GM18519 (cell line): ENCODE data around the gene SH2D6.
"Not testable (repeated sequence)": the region's sequence is repeated elsewhere in the genome, so short reads cannot be mapped to it uniquely, and the experiment has no call there.

Experiments used
- ATAC-seq: cut with Tn5 transposase; IDR thresholded peaks from one replicate; pipeline ENCODE4 v1.9.1; 2021; ENCODE audit warnings: mild to moderate bottlenecking, moderate library complexity; ENCODE audit not compliant: unreplicated experiment, low FRiP score

Gene SH2D6

DNA sequence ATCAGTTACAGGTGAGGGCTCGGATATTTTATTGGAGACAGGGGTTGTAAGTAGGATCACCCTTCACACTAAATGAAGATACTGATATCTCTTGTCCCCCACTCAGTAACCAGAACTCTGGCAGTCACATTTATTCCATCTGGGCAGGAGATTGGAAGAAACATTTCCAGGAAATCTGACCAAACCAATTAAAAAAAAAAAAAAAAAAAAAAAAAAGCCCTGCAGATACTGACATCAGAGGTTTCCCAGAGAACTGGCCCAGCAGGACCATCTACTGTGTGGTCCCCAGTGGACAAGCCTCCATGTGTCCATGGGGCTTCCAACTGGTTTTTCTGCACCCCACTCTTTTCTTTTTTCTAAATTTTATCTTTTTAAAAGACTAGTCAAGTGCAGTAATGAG, 41.3 kb downstream of the SH2D6 start:
- ATAC-seq: no peak

DNA sequence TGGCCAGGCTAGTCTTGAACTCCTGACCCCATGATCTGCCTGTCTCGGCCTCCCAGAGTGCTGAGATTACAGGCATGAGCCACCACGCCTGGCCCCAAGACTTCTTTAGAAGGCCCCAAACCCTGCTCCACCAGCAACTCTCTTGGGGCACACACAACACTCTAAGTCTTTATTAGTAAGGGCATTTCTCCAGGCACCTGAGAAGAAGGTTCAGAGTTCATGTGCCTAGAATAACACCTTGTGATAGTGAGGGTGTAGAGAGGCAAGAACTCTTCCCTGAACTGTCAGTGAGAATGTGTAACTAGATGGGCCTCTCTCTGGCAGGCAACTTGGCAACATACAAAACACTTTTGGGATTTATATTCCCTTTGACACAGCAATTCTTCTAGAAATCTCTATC, 43.8 kb downstream of the SH2D6 start:
- no peak for ATAC-seq

DNA sequence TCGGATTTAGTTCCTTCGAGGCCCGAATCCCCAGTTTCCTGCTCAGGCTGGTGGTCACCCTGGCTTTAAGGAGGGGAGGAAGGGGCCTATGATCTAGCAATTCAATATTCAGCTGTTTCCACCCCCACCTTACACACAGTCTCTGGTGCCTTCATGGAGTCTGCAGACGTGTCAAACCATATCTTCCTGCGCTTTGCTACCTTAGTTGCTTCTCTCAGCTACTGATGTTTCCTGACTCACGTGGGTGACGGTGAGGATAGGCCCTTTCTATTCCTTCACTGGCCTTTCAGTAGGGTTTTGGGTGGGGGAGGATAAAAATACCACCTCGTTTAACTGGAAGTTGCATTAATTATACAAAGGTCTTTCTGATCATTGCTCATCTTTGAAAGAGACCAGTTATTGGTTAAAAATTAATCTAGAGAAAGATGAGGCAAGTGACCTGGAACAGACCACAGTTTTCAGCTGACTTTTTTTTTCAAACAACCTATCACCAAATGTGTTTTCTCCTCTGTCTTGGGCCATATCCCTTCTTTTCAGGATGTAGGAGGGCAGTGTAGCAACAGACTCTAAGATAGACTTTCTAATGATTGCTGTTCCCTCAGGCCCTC, 49.7 kb downstream of the SH2D6 start:
- ATAC-seq: no peak

DNA sequence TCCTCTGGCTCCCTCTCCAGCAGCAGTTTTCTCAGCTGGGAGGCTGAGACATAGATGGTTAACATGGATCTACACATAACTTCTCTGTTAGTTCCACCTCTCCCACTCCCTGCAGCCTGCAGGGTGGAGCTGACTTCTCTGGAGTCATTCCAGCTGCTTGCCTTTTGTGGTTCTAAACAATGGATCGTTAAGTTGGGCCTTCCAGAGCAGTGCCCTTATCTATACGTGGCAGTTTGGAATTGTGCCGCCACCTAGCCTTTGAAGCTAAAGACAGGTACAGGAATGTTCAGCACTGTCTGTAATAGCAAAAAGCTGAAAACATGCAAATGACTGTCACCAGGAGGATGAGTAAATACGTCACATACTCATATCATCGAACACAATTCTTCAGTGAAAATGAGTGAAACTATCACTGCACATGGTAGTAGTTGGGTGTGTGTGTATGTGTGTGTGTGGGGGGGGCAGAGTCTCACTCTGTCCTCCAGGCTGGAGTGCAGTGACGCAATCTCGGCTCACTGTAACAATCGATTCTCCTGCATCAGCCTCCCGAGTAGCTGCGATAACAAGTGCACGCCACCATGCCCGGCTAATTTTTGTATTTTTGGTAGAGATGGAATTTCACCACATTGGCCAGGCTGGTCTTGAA, 50.3 kb downstream of the SH2D6 start:
- ATAC-seq: no peak

DNA sequence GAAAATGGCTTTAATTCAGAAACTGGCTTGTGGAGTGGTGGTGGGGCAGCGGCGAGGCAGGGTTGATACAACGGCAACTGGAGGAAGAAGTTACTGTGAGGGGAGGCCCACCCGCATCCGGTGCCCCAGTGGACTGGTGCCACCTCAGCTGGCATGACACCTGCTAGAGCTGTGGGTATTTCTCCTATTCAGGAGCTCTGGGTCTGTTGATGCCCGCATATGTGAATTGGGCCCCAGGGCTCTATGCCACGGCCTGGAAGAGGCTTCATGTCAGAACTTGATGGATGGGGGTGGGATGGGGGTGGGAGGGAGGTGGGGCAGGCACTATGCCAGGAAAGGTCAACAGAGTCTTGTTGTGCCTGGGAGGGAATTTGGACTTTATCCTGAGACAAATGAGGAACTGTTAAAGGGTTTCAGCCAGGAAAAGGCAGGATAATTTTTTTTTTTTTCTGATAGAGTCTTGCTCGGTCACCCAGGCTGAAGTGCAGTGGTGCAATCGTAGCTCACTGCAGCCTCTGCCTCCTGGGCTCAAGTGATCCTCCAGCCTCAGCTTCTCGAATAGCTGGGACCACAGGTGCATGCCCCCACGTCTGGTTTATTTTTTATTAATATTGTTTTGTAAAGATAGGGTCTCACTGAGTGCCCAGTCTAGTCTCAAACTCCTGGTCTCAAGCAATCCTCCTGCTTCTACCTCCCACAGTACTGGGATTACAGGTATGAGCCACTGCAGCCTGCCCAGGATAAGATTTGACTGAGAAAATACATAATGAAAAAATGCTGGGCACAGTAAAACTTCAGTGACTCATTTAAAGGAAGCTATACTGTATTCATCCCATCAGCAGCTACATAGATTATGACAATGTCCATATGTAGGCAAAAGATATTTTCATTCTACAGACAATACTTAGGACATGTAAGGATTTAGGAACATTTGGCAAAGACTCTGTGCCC, 52.6 kb downstream of the SH2D6 start:
- no peak for ATAC-seq

DNA sequence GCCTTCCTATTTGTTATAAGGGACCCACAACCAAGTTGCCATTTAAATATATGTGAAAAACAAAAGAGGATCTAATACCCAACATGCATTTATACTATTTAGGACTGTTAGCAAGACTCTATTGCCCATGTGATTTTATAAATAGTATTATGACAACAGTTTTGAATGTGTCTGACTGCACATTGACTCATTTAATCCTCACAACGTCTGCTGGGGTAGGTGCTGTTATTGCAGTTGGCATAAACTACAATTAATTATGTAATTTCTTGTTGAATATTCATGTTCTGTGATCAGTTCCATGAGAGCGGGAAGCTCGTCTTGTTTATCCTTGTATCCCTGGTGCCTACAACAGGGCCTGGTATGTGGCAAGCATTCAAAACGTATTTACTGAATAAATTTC, 53.7 kb downstream of the SH2D6 start:
- ATAC-seq: no peak

DNA sequence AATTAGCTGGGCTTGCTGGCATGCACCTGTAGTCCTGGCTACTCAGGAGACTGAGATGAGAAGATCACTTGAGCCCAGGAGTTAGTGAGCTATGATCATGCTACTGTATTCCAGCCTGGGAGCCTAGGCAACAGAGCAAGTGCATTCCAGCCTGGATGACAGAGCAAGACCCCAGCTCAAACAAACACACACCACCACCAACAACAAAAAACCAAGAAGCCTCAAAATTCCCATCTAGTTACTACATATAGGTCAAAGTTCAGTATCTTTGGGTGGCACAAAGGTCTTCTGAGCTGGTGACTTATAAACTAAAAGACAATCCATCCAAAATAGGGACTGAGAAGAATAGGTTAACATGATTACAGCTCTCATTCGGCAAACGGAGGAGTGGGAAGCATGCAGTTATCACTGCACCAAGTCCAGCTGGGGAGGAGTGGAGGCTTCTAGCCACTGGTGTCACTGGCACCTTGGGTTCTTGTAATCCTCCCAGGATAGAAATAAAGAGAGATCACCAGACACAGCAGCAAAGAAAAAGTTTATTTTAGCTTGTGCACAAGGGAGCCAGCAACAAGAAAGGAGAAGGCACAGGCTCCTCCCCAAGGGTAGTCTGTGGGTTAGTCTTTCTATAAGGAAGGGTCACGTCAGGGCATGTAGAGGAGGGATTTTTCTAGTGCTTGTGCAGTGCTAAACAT, 57.4 kb downstream of the SH2D6 start:
- no peak for ATAC-seq

DNA sequence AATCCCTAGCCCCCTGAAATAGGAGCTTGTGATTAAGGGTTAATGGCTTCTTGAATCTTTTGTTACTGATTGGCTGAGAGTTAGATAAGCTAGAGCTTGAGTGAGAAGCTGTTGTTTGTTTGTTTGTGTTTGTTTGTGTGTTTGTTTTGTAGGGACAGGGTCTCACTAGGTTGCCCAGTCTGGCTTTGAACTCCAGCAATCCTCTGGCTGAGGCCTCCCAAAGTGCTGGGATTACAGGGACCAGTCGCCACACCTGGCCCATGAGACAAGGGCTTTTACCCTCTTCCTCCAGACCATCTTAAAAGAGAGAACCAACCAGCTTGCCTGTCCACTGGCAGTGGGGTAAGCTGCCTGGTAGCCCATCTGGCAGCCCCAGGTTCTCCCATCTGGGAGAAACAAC, 58.1 kb downstream of the SH2D6 start:
- no peak for ATAC-seq

DNA sequence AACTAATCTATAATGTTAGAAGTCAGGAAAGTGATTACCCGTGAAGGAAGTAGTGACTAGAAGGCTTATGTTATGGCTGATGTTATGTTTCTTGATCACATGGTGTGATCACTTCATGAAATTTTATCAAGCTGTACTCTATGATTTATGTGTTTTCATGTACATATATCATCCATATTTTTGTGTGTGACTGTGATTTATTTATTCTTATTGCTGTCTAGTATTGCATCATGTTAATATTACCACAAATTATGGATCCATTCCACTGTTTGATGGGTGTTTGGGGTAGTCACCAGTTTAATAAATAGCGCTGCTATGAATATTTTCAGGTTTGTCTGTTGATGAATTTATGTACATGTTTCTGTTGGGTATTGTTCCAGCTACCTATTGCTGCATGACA, 59.4 kb downstream of the SH2D6 start:
- no peak for ATAC-seq

DNA sequence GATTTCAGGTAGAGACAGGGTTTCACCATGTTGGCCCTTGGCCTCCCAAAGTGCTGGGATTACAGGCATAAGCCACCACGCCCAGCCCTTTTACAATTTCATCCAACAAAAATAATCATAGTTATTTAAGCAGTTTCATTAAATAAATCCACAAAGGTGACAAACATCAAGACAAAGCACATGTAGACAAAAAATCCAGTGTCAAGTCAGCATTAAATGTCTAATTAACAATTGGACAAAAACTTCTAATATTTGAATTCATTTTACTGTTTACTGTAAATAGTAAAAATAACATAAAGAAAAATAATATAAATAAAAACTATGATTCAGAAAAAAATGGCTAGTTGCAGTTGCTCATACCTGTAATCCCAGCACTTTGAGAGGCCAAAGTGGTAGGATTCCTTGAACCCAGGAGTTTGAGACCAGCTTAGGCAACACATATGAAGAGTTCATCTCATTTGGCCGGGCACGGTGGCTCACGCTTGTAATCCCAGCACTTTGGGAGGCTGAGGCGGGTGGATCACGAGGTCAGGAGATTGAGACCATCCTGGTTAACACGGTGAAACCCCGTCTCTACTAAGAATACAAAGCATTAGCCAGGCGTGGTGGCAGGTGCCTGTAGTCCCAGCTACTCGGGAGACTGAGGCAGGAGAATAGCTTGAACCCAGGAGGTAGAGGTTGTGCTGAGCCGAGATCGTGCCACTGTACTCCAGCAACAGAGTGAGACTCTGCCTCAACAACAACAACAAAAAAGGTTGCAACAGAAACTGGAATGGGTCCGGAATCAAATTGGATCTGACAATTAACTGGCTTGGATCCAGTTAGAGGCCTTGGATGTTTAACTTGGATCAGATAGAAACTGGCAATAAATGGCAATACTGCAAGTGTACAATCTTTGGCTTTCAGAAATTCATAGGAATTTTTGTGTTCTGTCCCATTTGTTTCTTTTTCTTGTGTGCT, 63.6 kb downstream of the SH2D6 start:
- ATAC-seq: no peak

DNA sequence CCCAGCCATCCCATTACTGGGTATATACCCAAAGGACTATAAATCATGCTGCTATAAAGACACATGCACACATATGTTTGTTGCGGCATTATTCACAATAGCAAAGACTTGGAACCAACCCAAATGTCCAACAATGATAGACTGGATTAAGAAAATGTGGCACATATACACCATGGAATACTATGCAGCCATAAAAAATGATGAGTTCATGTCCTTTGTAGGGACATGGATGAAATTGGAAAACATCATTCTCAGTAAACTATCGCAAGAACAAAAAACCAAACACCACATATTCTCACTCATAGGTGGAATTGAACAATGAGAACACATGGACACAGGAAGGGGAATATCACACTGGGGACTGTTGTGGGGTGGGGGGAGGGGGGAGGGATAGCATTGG, 66.1 kb downstream of the SH2D6 start:
- ATAC-seq: not testable (repeated sequence)

DNA sequence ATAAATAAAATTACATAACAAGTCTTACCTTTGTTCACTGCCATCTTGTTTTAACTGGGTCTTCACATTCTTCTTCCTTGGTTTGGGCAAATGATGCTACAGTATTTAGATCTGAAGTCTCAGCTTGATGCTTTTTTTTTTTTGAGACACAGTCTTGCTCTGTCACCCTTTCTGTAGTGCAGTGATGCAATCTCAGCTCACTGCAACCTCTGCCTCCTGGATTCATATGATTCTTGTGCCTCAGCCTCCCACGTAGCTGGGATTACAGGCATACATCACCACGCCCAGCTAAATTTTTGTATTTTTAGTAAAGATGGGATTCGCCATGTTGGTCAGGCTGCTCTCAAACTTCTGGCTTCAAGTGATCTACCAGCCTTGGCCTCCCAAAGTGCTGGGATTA, 67.3 kb downstream of the SH2D6 start:
- ATAC-seq: no peak
